ENCODE data around the gene ADH4.
A peak's percentile ranks its signal among the peaks of the same experiment; 100 is the strongest.
"Not testable (repeated sequence)": the region's sequence is repeated elsewhere in the genome, so short reads cannot be mapped to it uniquely, and the experiment has no call there.

The ADH4 gene

DNA sequence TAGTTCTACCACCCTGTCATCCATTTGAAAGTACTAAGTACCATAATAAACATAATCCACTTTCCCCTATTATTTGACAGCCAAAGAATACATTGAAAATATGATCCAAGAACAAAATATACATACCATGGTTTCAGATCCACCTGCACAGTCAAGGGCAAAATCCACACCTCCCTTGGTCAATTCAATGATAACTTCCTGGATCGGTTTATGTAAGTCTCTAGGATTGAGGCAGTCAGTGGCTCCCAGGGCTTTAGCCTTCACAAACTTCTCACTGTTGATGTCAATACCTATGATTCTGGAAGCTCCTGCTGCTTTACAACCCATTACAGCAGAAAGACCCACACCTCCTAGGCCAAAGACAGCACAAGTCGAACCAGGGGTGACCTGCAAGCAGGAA is 12.7 kb downstream of the ADH4 start:
- DNase-seq, result no peak

DNA sequence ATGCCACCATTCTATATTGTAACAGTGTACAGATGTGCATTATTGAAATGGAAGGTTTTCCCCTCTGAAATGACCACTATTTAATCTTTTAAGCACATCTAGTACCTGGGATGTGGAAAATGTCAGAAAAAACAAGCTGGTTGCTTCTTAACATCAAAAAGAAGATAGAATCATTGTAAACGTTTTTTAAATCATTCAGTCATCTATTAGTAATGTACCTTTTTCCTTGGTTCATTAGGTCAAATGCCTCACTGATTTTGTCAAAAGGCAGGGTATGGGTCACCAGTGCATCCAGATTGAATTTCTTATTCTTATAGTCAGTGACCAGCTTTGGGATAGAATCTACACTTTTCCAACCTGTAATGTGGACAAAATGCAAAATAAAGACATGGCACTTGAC is 17.7 kb downstream of the ADH4 start:
- no peak for DNase-seq

- DNase-seq, result no peak
These were observed 23.1 kb downstream of the ADH4 start for GRCh38 chr4:99121008-99121407.

GRCh38 chr4:99120501-99120900 is 23.6 kb downstream of the ADH4 start:
- no peak for DNase-seq

- no peak for DNase-seq
These were observed 26.0 kb downstream of the ADH4 start for GRCh38 chr4:99117876-99118693.

- not testable (repeated sequence) for DNase-seq
These were observed 26.8 kb downstream of the ADH4 start for GRCh38 chr4:99117122-99117841.

DNA sequence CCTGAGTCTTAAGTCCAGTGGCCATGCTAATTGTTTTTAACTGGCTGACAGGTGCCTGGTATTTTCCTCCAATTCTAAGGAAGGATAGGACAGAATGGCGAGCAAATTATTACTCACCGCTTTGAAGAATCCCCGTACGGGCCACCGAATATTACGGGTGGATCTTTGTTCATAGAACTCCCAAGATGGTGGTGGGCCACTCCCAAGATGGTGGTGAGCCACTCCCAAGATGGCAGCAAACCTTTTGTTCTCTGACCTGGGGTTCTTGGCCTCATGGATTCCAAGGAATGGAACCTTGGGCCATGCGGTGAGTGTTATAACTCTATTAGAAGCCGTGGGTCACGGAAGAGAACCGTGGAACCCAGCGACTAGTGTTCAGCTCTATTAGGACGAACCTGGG is 34.8 kb downstream of the ADH4 start:
- DNase-seq, result not testable (repeated sequence)

- DNase-seq, result no peak
These were observed 39.9 kb downstream of the ADH4 start for GRCh38 chr4:99104153-99104552.

DNA sequence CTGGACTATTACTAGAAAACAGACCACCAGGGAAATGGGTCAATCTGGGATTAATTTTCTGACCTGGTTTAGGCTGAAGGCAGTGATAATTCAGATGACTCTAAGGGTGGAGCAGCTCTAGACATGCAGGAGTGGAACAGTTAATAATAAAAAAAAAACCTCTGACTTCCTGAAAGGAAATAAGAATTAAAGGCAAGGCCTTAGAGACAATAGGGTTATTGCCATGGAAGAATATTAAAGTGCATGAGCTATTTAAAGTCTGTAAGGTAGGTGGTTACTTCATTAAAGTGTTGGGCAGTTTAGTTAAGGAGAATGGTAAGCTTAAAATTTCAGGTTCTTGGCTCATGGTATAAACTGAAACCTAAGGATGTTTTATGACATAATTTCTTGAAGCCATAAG is 40.9 kb downstream of the ADH4 start:
- DNase-seq, result no peak

- DNase-seq, result no peak
These were observed 41.5 kb downstream of the ADH4 start for GRCh38 chr4:99102634-99103033.

DNA sequence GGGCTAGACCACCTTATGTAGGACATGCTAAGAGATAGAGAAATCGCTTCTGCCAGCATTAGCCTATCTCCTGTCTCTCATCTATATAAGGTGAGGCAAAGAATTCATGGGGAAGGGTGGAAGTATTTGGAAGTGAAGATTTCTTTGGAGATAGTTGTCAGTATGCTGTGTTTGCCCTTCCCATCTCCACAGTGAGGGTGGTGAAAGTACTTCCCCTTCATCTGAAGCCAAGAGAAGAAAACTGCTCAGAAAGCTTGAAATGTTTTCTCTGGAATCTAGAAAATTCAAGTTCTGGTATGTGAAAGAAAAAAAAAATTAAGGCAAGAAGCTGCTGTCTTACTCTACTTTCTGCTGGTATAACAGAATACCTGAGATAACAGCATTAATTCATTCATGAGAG is 43.2 kb downstream of the ADH4 start:
- DNase-seq, result no peak

DNA sequence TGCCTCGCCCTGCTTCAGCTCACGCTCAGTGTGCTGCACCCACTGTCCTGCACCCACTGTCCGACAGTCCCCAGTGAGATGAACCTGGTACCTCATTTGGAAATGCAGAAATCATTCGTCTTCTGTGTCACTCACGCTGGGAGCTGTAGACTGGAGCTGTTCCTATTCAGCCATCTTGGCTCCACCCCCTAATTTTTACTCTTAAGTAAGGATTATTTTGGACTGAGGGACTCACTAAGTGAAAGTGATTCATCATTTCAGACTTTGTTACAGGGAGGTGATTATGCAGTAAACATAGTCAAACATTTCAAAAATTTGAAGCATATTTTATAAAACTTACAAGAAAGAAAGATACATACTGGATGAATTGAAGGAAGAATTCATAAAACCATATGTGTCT is 44.3 kb downstream of the ADH4 start:
- DNase-seq, result not testable (repeated sequence)

DNA sequence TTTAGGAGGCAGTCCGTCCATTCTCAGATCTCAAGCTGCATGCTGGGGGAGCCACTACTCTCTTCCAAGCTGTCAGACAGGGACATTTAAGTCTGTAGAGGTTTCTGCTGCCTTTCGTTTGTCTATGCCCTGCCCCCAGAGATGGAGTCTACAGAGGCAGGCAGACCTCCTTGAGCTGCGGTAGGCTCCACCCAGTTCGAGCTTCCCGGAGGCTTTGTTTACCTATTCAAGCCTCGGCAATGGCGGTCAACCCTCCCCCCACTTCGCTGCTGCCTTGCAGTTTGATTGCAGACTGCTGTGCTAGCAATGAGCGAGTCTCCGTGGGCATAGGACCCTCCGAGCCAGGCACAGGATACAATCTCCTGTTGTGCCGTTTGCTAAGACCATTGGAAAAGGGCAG is 44.8 kb downstream of the ADH4 start:
- no peak for DNase-seq

GRCh38 chr4:99091841-99092240 is 52.3 kb downstream of the ADH4 start:
- not testable (repeated sequence) for DNase-seq

DNA sequence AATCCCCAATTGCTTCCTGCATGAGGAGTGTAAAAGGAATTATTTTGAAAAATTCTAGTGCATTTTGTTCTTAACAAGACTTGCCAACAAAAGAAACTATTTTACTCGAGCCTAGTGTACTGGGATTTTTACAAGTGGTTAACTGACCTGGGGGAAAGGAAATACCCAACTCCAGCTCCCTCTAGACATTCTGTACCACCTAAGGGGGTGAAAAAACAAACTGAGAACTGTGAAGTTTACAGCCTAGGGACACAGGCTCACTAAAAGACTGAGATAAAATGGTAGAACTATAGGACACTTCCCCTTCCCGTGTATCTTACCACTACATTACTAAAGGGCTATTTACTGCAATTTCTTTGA is 52.9 kb downstream of the ADH4 start:
- no peak for DNase-seq

- no peak for DNase-seq
These were observed 53.4 kb downstream of the ADH4 start for GRCh38 chr4:99090481-99091215.

GRCh38 chr4:99088481-99089365 is 55.4 kb downstream of the ADH4 start, which contains the start of gene ADH5:
ADH5 (minus strand) TSS chr4:99088788; CDS start chr4:99088700, 88 bp downstream.
- DNase-seq, result peak; percentile 95

GRCh38 chr4:99088023-99088449 is 56.1 kb downstream of the ADH4 start:
- DNase-seq, result no peak

- no peak for DNase-seq
These were observed 59.5 kb downstream of the ADH4 start for GRCh38 chr4:99084595-99084994.

DNA sequence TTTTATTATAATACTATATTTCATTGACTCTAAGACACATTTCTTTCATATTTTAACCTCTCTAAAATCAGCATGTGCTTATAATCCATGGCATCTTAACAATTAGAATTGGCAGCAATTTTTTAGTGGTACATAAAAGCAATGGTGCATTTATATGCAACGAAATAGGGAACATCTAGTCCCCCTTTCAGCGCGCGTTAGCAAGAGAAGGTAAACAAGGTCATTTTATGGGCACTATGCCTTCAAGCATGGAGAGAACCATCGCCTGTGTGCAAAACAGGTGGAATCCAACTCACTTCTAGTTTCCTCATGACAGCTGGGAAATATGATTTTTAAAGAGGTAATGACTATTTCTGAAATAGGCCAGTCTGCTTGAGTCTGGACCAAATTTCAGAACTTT is 61.9 kb downstream of the ADH4 start:
- no peak for DNase-seq

DNA sequence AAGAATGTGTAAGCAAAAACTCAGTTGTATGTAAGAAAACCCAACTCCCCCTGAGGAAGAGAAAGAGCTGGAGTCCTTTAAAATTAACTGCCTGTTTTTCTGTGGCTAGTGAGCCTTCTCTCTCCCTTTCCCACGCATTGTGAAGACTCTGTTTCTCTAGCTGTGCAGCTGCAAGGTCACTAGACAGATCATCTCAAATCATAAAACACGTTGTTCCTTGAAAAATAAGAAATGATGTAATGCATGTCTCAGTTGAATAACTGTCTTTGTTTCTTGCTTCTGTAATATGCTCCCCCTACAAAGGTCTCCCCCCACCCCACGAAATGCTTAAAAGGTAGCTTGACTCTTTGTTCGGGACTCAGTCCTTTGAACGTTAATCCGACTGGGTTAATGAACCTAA is 63.2 kb downstream of the ADH4 start:
- DNase-seq, result not testable (repeated sequence)

- DNase-seq, result no peak
These were observed 64.3 kb downstream of the ADH4 start for GRCh38 chr4:99079625-99080295.
